ENCODE data around the gene VARS1. TPM values are rescaled to one million over a fixed set of nuclear protein-coding genes. Genes with fewer than 3 reads are reported as not detected.

VARS1 gene
- total RNA-seq, 1 donor from 2014 or later: 83.8 TPM

- H3K4me3 Mint-ChIP-seq: no peak overlapping the region
- H3K4me1 Mint-ChIP-seq: peaks cover under 1% of the 10 kb centered on the region
- H3K27me3 Mint-ChIP-seq (ENCODE audit: low read depth): no peaks in the 10 kb centered on the region
- no peak for DNase-seq (ENCODE audit: low spot score in 2 of 2, unreplicated experiment in 2 of 2)
- H3K9me3 Mint-ChIP-seq: no peaks in the 10 kb centered on the region
- peaks cover 7% of the 10 kb centered on the region for H3K36me3 Mint-ChIP-seq
- no peak overlapping the region for H3K27ac Mint-ChIP-seq
- TF ChIP-seq CTCF (IDR thresholded peaks at IDR 0.05; ENCODE audit: unreplicated experiment): no peak
These were observed 37.3 kb downstream of the VARS1 start for GRCh38 chr6:31758281-31758680.

GRCh38 chr6:31752739-31753319 is 42.7 kb downstream of the VARS1 start:
- no peaks in the 10 kb centered on the region for H3K9me3 Mint-ChIP-seq
- no peak for DNase-seq (ENCODE audit: low spot score in 2 of 2, unreplicated experiment in 2 of 2)
- TF ChIP-seq CTCF (IDR thresholded peaks at IDR 0.05; ENCODE audit: unreplicated experiment): no peak
- H3K36me3 Mint-ChIP-seq: peaks cover 3% of the 10 kb centered on the region
- H3K4me1 Mint-ChIP-seq: no peaks in the 10 kb centered on the region
- no peak overlapping the region for H3K27ac Mint-ChIP-seq
- H3K4me3 Mint-ChIP-seq: no peak overlapping the region
- H3K27me3 Mint-ChIP-seq (ENCODE audit: low read depth): no peaks in the 10 kb centered on the region

GRCh38 chr6:31750411-31751022 is 45.0 kb downstream of the VARS1 start:
- Mint-ChIP-seq H3K4me1 (no peaks in the 10 kb centered on the region), H3K36me3 (peaks cover 3% of the 10 kb centered on the region), H3K27ac (no peak overlapping the region), H3K4me3 (no peak overlapping the region), H3K9me3 (no peaks in the 10 kb centered on the region), H3K27me3 (ENCODE audit: low read depth) (no peaks in the 10 kb centered on the region)
- no peak for TF ChIP-seq CTCF (IDR thresholded peaks at IDR 0.05; ENCODE audit: unreplicated experiment)
- no peak for DNase-seq (ENCODE audit: low spot score in 2 of 2, unreplicated experiment in 2 of 2)

GRCh38 chr6:31749301-31750036 is 46.1 kb downstream of the VARS1 start:
- DNase-seq (ENCODE audit: low spot score in 2 of 2, unreplicated experiment in 2 of 2): no peak
- Mint-ChIP-seq H3K36me3 (peaks cover 3% of the 10 kb centered on the region), H3K27ac (no peak overlapping the region), H3K4me1 (no peaks in the 10 kb centered on the region), H3K9me3 (no peaks in the 10 kb centered on the region), H3K4me3 (no peak overlapping the region), H3K27me3 (ENCODE audit: low read depth) (no peaks in the 10 kb centered on the region)
- TF ChIP-seq CTCF (IDR thresholded peaks at IDR 0.05; ENCODE audit: unreplicated experiment): no peak

Other genes with a start within 250 kb of the VARS1 start
- 2.2 to 2.7 TPM (median 2.5 TPM) in 3 replicates for gene ATP6V1G2, start 249.1 kb downstream of the VARS1 start, total RNA-seq
- gene NFKBIL1, start 248.1 kb downstream of the VARS1 start, total RNA-seq: 27.7 to 28.2 TPM (median 28.1 TPM) in 3 replicates
- 0.16 to 0.18 TPM in 2 of 3 replicates, not detected in the other for gene LTA, start 223.5 kb downstream of the VARS1 start, total RNA-seq
- 0.52 to 0.60 TPM (median 0.60 TPM) in 3 replicates for gene TNF, start 220.2 kb downstream of the VARS1 start, total RNA-seq
- 0.32 TPM in 1 of 3 replicates, not detected in the others for gene LTB, start 213.3 kb downstream of the VARS1 start, total RNA-seq
- 0.60 to 0.77 TPM in 2 of 3 replicates, not detected in the other for gene LST1, start 209.5 kb downstream of the VARS1 start, total RNA-seq
- not detected in 3 replicates for gene NCR3, start 202.7 kb downstream of the VARS1 start, total RNA-seq
- gene AIF1, start 180.5 kb downstream of the VARS1 start, total RNA-seq: 5.1 to 6.0 TPM (median 5.1 TPM) in 3 replicates
- 273 to 290 TPM (median 288 TPM) in 3 replicates for gene PRRC2A, start 175.0 kb downstream of the VARS1 start, total RNA-seq
- 327 to 338 TPM (median 338 TPM) in 3 replicates for gene BAG6, start 143.1 kb downstream of the VARS1 start, total RNA-seq
- gene APOM, start 139.9 kb downstream of the VARS1 start, total RNA-seq: 2.4 to 3.4 TPM (median 3.1 TPM) in 3 replicates
- gene C6orf47, start 135.0 kb downstream of the VARS1 start, total RNA-seq: 19.0 to 19.3 TPM (median 19.2 TPM) in 3 replicates
- 12.7 to 14.8 TPM (median 14.3 TPM) in 3 replicates for gene GPANK1, start 130.8 kb downstream of the VARS1 start, total RNA-seq
- 155 to 157 TPM (median 157 TPM) in 3 replicates for gene CSNK2B, start 129.7 kb downstream of the VARS1 start, total RNA-seq
- gene LY6G5B, start 125.8 kb downstream of the VARS1 start, total RNA-seq: 34.2 to 37.5 TPM (median 36.5 TPM) in 3 replicates
- gene LY6G5C, start 114.7 kb downstream of the VARS1 start, total RNA-seq: 1.5 to 2.3 TPM (median 2.3 TPM) in 3 replicates
- 54.1 to 55.4 TPM (median 54.6 TPM) in 3 replicates for gene ABHD16A, start 92.4 kb downstream of the VARS1 start, total RNA-seq
- not detected in 3 replicates for gene LY6G6F, start 88.9 kb downstream of the VARS1 start, total RNA-seq
- gene LY6G6D, start 80.4 kb downstream of the VARS1 start, total RNA-seq: 0.67 to 1.8 TPM (median 0.82 TPM) in 3 replicates
- 0.89 to 1.4 TPM (median 1.3 TPM) in 3 replicates for gene LY6G6C, start 74.0 kb downstream of the VARS1 start, total RNA-seq
- gene MPIG6B, start 72.4 kb downstream of the VARS1 start, total RNA-seq: 0.16 to 0.33 TPM (median 0.25 TPM) in 3 replicates
- 142 to 144 TPM (median 143 TPM) in 3 replicates for gene DDAH2, start 66.5 kb downstream of the VARS1 start, total RNA-seq
- 133 to 139 TPM (median 136 TPM) in 3 replicates for gene CLIC1, start 59.2 kb downstream of the VARS1 start, total RNA-seq
- gene MSH5, start 55.7 kb downstream of the VARS1 start, total RNA-seq: 38.6 to 48.2 TPM (median 42.9 TPM) in 3 replicates
- gene SAPCD1, start 33.1 kb downstream of the VARS1 start, total RNA-seq: 8.7 to 12.8 TPM (median 11.6 TPM) in 3 replicates
- 1.5 to 1.8 TPM (median 1.6 TPM) in 3 replicates for gene VWA7, start 18.4 kb downstream of the VARS1 start, total RNA-seq
- gene LSM2, start 11.2 kb upstream of the VARS1 start, total RNA-seq: 55.8 to 58.2 TPM (median 57.0 TPM) in 3 replicates
- 1.7 to 2.2 TPM (median 2.1 TPM) in 3 replicates for gene HSPA1L, start 19.5 kb upstream of the VARS1 start, total RNA-seq
- gene HSPA1A, start 19.8 kb upstream of the VARS1 start, total RNA-seq: 61.3 to 70.1 TPM (median 61.7 TPM) in 3 replicates
- gene HSPA1B, start 32.0 kb upstream of the VARS1 start, total RNA-seq: 105 to 109 TPM (median 108 TPM) in 3 replicates
- 23.2 to 24.7 TPM (median 24.4 TPM) in 3 replicates for gene NEU1, start 67.1 kb upstream of the VARS1 start, total RNA-seq
- gene SLC44A4, start 83.2 kb upstream of the VARS1 start, total RNA-seq: 0.40 to 0.94 TPM (median 0.66 TPM) in 3 replicates
- 127 to 135 TPM (median 129 TPM) in 3 replicates for gene EHMT2, start 101.9 kb upstream of the VARS1 start, total RNA-seq
- gene ZBTB12, start 106.3 kb upstream of the VARS1 start, total RNA-seq: 35.3 to 37.1 TPM (median 35.9 TPM) in 3 replicates
- 1.6 to 2.9 TPM (median 2.7 TPM) in 3 replicates for gene C2, start 132.0 kb upstream of the VARS1 start, total RNA-seq
- 1.4 to 2.4 TPM (median 1.8 TPM) in 3 replicates for gene CFB, start 150.3 kb upstream of the VARS1 start, total RNA-seq
- gene NELFE, start 163.2 kb upstream of the VARS1 start, total RNA-seq: 55.5 to 60.0 TPM (median 59.8 TPM) in 3 replicates
- gene SKIC2, start 163.4 kb upstream of the VARS1 start, total RNA-seq: 78.6 to 84.3 TPM (median 82.0 TPM) in 3 replicates
- 25.2 to 28.1 TPM (median 26.1 TPM) in 3 replicates for gene DXO, start 176.4 kb upstream of the VARS1 start, total RNA-seq
- 12.0 to 15.3 TPM (median 12.3 TPM) in 3 replicates for gene C4A, start 186.3 kb upstream of the VARS1 start, total RNA-seq
- 10.4 to 12.5 TPM (median 11.5 TPM) in 3 replicates for gene C4B, start 219.0 kb upstream of the VARS1 start, total RNA-seq
- 0.58 to 1.2 TPM (median 0.91 TPM) in 3 replicates for gene CYP21A2, start 242.7 kb upstream of the VARS1 start, total RNA-seq

Data from mesothelial cell of epicardium (in vitro differentiated cells).